Activated CD4-positive, alpha-beta T cell treated with anti-CD3 and anti-CD28 coated beads, Interleukin-2, amount 50 U/mL, for 24 hours (primary cell): ENCODE measurements around the gene CD44.
A peak's percentile ranks its signal among the peaks of the same experiment; 100 is the strongest.

Experiments
- DNase-seq, 2 donors: peaks; one replicate each; pipeline ENCODE4 v3.0.0-alpha.2; 2020; ENCODE audit warnings: low read depth in 1 of 2, low spot score in 1 of 2

CD44 gene

GRCh38 chr11:35111161-35112055 lies 27.6 kb upstream of the CD44 start:
- no peak for DNase-seq

DNA sequence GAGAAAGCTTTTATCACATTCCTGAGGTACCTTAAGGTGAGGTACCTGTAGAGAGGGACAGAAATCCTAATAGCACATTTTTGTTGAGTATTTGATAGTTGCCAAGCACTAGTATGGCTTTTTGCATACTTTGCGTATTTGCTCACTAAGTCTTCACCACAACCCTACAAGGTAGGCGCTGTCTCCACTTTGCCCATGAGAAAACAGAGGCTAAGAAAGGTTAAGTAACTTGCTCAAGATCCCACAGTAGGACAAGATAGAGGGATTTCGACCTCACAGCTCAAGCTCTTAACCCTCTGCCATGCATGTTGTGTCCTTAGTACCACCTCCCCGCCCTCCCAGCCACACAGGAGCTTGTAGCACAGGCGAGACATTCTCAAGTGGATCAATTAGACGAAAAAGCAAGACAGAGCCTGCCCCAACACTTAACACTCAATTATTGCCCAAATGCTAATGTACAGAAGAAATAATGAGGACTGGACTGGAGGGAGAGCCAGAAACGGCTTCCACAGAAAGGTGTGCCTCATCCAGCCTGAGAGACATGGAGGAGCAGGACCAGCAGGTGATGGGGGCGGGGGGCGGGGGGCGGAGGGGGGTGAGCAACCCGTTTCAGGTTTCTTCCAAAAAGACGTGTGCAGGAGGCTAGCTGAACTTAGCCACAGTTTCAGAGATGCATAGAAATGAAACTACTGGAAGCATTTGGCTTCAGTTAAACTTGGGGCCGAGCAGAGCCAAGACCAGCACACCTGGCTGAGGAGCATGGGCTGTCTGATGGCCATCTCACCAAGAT lies 26.7 kb upstream of the CD44 start:
- DNase-seq = no peak

DNA sequence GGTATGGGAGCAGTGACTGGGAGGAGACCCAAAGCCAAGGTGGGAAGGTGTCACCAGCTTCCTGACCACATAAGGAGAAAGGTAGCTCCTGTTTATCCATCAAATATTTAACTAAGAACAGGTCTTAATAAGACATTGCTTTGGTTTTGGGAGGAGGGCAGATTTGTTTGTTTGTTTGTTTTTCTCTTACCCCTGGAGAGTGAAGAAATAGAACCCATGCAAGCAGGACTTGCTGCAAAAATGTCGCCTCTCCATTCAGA lies 26.2 kb upstream of the CD44 start:
- no peak for DNase-seq

DNA sequence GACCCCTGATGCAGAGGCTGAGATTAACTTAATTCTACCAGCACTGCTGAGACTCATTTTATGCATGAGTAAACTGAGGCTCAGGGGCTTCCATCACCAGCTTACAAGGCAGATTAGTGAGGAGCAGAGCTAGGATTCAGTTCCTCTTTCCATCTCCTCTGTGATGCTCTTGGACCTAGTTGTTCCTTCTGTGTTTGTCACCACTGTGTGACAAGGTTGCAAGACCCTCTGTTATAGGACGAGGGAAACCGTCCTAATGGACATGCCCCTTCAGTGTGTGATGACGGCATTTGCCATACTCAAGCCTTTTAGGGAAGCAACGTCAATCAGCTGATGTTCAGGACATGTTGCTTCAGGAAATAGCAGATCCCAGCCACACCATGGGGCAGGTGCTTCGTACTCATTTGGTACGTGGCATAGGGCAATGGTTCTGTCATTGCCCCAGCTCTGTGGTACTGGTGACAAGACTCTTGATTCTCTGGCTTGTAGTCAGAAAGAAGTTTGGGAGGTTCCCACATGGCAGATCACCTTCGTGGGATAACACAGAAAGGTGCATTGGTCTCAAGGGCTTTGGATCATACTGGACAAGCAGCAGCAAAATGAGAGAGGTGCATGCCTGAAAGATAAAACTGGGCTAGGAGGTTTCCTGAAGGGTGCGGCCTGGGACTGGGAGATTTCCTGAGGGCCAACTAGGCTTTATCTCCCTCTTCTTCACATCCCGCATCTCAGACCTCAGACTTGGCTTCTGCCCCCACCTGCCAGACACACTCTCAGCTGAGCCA lies 23.9 kb upstream of the CD44 start:
- DNase-seq = no peak

DNA sequence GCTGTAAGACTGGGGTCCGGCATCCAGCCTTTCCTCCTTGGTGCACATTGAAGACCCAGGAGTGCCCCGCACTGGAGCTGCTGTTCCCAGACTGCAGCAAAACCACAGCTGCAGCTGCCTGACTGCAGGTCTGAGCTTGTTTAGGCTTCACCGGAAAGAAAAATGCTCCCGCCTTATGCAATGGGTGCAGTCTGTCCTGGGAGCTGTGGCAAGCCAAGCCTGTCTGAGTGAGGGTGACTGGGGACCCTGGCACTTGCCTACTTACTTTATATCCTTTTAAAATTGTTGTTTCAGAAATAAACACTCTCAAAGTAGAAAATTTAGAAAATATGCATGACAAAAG lies 23.3 kb upstream of the CD44 start:
- no peak for DNase-seq

DNA sequence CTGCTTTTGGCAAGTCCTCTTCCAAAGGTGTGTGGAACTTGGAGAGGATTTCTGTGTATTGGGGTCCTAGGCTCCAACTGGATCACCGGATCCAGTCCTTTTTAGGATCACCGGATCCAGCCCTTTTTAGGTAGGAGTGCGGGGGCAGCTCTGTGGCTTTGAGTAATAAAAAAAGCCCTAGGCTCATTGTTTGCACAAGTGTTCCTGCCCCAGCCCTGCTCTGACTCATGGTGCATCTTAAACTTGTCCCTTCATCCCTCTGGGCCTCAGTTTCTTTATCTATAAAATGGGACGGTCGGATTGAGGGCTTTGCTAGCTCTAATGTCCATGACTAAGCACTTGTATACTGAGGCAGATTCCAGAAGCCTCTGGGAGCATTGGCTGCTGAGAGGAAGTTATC lies 22.7 kb upstream of the CD44 start:
- DNase-seq = no peak

DNA sequence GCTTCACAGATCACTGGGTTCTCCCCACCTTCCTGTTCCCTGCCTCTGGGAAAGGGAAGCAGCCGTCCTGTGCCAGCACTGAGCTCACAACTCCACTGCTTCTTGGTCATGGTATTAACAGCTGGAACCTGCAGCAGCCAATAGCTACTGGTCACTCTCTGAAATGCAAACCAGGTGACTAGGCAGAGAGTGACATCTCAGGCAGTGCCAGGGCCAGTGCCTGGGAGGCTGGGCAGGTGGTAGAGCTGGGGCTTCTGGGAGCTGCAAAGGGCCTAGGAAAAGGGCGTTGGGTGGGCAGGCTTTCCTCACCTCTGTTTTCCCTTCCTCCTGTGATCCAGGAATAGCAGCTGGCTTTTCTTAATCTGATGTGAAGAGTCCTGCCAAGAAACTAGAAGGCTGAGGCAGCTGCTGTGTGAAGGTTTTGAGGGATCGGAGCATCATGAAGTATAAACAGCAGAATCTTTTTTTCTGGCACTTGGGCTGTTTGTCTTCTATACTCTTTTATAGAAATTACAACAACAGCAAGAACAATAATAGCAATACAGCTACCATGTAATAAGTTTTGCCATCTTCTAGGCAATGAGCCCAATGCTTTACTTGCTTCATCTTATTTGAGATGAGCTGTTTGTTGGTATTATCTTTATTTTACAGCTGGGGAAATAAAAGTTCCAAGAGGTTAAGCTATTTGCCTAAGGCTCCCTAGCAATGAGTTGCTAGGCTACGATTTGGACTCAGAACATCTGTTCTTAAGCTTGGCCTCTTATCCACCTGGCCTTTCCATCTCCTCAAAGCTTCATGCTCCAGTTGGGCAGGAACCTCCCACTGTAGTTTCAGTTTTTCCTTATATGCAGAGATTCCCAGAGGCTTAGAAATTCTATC lies 22.0 kb upstream of the CD44 start:
- DNase-seq = no peak

- DNase-seq = no peak
Observed at GRCh38 chr11:35118906-35119305, 20.1 kb upstream of the CD44 start.

GRCh38 chr11:35121326-35121865 lies 17.6 kb upstream of the CD44 start:
- DNase-seq = no peak

DNA sequence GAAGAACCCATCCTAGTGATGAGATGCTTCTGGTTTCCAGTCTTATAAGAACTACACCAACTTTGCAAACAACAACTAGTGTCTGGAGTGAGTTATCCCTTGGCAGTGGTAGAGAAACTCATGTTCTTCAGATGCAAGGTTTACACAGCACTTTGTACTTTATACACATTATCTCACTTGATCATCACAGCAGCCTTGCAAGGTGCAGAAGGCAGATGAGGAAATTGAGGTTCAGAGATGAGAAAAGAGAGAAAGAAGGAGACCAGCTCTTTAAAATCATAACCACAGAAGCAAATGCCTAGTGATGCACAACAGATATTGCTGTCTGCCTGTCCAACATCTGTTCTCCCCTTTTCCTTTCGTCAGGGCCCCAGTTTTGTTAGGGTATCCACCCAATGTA lies 16.7 kb upstream of the CD44 start:
- no peak for DNase-seq

DNA sequence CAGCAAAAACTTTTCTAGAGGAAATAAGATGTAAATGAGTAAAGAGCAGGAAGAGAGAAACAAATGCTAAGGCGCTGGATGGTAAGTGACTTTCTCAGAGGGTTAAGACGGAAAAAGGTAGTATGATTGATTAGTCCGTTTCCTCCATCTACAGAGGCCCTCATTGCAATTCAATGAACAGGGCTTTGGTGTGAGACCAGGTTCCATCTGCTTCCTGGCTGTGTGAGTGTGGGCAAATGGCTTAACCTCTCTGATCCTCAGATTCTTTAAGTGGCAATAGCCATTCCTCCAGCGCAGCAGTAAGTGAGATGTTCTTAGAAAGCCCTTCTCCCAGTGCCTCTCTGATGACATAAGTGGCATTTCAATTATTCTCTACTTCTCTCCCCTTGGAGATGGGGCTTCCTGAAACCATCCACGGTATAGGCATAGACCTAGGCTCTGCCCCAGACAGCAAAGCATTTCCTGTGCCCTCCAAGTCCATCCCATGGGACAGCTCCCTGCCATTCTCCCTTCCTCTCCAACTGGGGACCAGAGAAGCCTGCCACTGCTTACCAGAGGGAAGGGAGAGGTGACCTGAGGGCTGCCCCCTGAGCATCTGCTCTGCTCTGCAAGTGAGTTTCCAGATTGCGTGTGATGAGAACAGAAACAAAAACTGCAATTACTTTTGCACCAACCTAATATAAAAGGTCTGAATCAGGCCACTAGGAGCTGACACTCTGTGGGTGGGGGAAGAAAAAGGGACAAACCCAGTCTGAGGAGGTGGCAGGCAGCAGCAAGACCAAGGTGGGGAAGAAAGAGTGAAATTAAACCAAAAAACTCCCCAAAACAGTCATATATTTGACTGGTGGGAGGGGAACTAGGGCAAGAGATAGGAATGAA lies 12.7 kb upstream of the CD44 start:
- DNase-seq = peak; percentile 35 to 60

DNA sequence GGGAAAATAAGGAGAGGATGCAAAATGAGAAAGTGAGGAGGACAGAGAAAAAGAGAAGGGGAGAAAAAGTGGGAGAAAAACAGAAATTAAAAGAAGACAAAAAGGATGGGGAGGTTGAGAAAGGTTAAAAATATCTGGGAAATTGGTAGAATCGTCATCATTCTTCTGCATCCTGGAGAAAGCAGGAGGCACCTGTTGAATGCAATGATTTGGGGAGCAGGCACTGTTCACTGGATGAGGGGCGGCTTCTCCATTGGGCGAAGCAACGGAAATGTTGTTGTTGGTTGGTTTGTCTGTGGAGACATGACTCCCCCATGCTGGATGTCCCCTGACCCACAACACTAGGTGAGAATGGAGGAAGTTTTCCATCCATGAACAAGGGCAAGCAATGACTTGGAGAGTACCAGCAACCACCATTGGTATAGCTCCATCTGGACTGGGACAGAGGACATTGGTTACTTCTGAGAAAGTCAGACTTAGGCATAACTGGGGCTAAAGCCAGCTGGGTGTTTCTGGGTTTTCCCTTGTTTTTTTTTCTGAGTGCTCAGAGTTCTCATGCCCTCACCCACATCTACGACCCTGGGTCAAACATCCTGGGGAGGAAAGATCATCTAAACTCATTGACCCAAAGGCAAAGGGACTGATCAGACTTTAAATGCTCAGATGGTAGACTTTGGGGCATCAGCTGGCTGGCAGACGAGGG lies 11.9 kb upstream of the CD44 start:
- DNase-seq = no peak

- DNase-seq = no peak
Observed at GRCh38 chr11:35127619-35128018, 11.4 kb upstream of the CD44 start.

GRCh38 chr11:35131094-35131493 lies 7.9 kb upstream of the CD44 start:
- no peak for DNase-seq

GRCh38 chr11:35131886-35132285 lies 7.1 kb upstream of the CD44 start:
- DNase-seq = no peak

- DNase-seq = no peak
Observed at GRCh38 chr11:35133656-35134055, 5.3 kb upstream of the CD44 start.

DNA sequence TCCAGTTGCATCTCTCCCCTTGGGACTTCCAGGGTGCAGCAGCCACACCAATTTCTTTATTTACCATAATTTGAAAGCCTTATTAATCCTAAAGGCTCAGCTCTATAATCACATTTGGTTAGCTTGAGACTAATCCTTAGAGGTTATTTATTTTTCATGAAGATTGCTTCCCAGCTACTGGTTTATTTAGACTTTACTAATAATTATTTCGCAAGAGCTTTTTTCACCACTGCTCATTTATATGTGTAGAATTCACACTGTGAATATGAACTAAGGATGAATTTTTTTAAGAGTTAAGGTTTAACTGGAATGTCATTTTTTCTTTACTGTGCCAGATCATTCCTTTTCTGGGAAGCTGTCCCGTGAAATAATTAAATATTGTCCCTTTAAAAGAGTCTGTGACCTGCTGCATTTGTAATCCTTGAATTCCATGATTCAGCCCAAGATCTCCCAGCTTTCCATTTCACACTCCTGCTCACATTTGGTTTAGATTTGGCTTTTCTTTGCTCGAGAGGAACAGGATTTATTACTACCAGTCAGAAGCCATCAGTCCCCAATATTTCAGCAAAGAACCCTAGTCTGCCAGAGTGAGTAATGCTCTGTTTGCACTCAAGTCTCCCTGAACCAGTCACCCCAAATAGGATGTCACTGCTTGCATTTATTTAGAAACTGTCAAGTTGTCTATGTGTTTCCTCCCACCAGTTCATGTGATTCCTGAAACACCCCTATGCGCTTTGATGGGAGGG lies 4.4 kb upstream of the CD44 start:
- no peak for DNase-seq

DNA sequence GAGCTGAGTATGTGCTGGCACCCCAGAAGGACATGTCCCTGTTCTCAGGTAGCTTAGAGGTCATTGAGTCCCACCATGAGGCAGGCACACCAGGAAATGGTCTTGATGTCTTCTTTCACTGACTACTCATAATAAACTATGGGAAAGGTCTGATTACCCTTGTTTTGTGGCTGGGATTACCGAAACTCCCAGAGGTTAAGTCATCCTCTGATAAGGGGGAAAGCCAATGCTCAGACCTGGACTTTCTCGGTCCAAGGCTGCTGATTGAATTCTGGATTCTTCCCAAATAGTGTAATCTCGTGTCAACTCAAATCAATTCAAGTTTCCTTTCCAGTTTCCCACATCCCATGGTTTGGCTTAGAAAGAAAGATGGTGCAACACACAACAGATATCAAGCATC lies 3.7 kb upstream of the CD44 start:
- DNase-seq = no peak

GRCh38 chr11:35136311-35136710 lies 2.7 kb upstream of the CD44 start:
- DNase-seq = no peak
